Vagina (tissue), 2 donors: ENCODE data around the gene TATDN3.

Experiments used
- CTCF ChIP-seq, 3 experiments: fragments of 450-650 bp in 2 of 3; fragments of 200-600 bp in 1 of 3; sonication (generic) in 1 of 3; IDR thresholded peaks; one replicate each; pipeline ENCODE4 v1.5.1; 2017 to 2019; ENCODE audit warnings: antibody characterized with exemption in 3 of 3, mild to moderate bottlenecking in 2 of 3, moderate library complexity in 2 of 3
- POLR2A ChIP-seq, 2 donors: fragments of 450-650 bp; IDR thresholded peaks; one replicate each; pipeline ENCODE4 v1.6.1; 2017; ENCODE audit warnings: antibody characterized with exemption in 2 of 2, mild to moderate bottlenecking in 2 of 2, moderate library complexity in 2 of 2
- POLR2AphosphoS5 ChIP-seq, 2 donors: sonication (generic); formaldehyde crosslinking; IDR thresholded peaks; one replicate each; pipeline ENCODE4 v1.9.0; 2017; ENCODE audit warnings: antibody characterized with exemption in 2 of 2, mild to moderate bottlenecking in 2 of 2, low read depth in 1 of 2; ENCODE audit not compliant: insufficient read depth in 1 of 2

GRCh38 chr1:212791676-212792395 lies at the start of gene TATDN3, which contains the start of gene NSL1:
- TF ChIP-seq CTCF (IDR thresholded peaks at IDR 0.05) (no peak), POLR2A (IDR thresholded peaks at IDR 0.05) (no peak), POLR2AphosphoS5 (IDR thresholded peaks at IDR 0.05; ENCODE audit: insufficient read depth in 1 of 2, low read depth in 1 of 2) (peak; percentile 90 to 92)
